ENCODE results near the gene ZNF282. TPM values are rescaled to one million over a fixed set of nuclear protein-coding genes. Genes with fewer than 3 reads are reported as not detected.
"Not testable (repeated sequence)": the region's sequence is repeated elsewhere in the genome, so short reads cannot be mapped to it uniquely, and the experiment has no call there.

ZNF282 gene
- total RNA-seq, 1 donor from 2014 or later, result 18.5 TPM

DNA sequence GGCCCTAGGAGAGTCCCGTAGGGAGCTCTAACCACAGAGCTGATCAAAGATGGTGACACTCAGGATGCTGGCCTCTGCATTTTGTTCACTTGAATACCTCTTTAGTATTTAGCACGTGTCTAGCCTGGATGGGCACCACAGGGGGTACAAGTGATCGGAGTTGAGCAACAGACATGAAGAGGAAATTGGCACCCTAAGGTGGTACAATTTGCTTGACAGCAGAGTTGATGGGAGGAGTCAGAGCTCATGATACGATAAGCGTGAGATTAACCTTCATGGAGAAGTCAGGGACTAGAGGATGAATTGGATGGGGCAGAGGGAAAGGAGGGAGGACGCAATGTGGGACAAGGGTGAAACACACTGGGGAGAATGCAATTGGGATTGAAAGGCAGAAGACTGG lies 34.2 kb downstream of the ZNF282 start:
- DNase-seq (ENCODE audit: low read depth), result no peak
- H3K4me3 ChIP-seq (ENCODE audit: low read depth, low read length), result no peak overlapping the region
- TF ChIP-seq, protein P1, sequence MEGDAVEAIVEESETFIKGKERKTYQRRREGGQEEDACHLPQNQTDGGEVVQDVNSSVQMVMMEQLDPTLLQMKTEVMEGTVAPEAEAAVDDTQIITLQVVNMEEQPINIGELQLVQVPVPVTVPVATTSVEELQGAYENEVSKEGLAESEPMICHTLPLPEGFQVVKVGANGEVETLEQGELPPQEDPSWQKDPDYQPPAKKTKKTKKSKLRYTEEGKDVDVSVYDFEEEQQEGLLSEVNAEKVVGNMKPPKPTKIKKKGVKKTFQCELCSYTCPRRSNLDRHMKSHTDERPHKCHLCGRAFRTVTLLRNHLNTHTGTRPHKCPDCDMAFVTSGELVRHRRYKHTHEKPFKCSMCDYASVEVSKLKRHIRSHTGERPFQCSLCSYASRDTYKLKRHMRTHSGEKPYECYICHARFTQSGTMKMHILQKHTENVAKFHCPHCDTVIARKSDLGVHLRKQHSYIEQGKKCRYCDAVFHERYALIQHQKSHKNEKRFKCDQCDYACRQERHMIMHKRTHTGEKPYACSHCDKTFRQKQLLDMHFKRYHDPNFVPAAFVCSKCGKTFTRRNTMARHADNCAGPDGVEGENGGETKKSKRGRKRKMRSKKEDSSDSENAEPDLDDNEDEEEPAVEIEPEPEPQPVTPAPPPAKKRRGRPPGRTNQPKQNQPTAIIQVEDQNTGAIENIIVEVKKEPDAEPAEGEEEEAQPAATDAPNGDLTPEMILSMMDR (conservative IDR thresholded peaks at IDR 0.05; ENCODE audit: low read depth, low read length), result no peak

DNA sequence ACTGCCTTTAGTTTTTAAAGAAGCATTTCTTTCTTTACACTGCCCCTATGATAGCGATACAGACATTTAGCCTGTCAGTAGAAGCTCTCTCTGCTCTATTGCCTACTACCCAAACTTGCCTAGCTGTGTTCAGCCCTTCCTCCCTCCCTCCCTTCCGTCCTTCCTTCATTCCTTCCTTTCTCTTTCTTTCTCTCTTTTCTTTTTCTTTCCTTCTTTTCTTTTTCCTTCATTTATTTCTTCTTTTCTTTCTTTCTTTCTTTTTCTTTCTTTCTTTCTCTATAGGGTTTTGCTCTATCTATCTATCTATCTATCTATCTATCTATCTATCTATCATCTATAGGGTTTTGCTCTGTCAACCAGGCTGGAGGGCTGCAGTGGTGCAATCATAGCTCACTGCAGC lies 37.0 kb downstream of the ZNF282 start:
- TF ChIP-seq, protein P1 (conservative IDR thresholded peaks at IDR 0.05; ENCODE audit: low read depth, low read length), result no peak
- no peak for DNase-seq (ENCODE audit: low read depth)
- H3K4me3 ChIP-seq (ENCODE audit: low read depth, low read length), result no peak overlapping the region

DNA sequence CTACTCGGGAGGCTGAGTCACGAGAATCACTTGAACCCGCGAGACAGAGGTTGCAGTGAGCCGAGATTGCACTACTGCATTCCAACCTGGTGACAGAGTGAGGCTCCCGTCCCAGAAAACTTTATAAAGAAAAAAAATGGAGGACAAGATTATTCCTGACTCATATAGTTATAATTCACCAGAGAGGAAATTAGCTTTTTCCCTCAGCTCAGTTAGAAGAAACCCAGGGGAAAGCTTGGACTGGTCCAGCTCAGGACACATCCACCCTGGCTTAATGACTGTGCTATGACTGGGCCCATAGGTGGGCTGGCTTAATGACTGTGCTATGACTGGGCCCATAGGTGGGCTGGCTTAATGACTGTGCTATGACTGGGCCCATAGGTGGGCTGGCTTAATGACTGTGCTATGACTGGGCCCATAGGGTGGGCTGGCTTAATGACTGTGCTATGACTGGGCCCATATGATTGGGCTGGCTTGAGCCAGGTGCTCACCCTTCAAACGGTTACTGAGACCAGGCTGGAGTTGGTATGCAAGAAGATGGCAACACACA lies 38.4 kb downstream of the ZNF282 start:
- DNase-seq (ENCODE audit: low read depth), result peak; percentile 51
- H3K4me3 ChIP-seq (ENCODE audit: low read depth, low read length), result not testable (repeated sequence)

DNA sequence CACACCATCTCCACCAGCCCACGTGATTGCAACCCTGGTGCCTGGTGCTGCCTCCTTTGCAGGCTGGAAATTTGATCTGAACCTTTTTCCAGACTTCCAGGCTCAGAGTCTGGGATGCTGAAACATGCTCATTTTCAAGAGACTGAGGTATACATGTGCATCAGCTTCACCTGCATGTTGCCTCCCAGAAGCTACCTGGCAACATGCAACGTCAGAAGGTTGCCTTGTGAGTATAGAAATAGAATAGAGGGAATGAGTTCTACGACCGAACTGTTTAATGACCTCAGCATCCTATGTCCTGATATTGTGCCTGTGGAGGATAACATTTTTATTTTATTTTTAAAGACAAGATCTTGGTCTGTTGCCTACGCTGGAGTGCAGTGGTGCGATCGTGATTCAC lies 42.2 kb downstream of the ZNF282 start:
- H3K4me3 ChIP-seq (ENCODE audit: low read depth, low read length), result no peak overlapping the region
- no peak for DNase-seq (ENCODE audit: low read depth)
- TF ChIP-seq, protein P1 (conservative IDR thresholded peaks at IDR 0.05; ENCODE audit: low read depth, low read length), result no peak

DNA sequence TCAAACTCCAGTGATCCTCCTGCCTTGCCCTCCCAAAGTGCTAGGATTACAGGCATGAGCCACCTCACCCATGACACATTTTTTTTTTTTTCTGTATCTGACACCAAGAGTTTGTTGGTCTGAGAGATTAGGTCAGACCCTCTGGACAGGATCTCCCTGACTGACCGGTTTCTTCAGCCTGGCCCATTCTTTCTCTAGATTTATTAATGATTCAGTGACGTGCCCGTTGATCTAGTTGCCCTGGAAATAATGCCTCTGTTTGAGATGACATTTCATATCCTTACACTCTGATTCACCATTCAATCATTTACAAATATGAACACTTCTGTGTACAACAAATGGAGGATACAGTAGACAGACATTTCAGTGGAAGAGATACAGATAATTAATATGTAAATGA lies 42.7 kb downstream of the ZNF282 start:
- DNase-seq (ENCODE audit: low read depth), result no peak
- TF ChIP-seq, protein P1 (conservative IDR thresholded peaks at IDR 0.05; ENCODE audit: low read depth, low read length), result no peak
- no peak overlapping the region for H3K4me3 ChIP-seq (ENCODE audit: low read depth, low read length)

DNA sequence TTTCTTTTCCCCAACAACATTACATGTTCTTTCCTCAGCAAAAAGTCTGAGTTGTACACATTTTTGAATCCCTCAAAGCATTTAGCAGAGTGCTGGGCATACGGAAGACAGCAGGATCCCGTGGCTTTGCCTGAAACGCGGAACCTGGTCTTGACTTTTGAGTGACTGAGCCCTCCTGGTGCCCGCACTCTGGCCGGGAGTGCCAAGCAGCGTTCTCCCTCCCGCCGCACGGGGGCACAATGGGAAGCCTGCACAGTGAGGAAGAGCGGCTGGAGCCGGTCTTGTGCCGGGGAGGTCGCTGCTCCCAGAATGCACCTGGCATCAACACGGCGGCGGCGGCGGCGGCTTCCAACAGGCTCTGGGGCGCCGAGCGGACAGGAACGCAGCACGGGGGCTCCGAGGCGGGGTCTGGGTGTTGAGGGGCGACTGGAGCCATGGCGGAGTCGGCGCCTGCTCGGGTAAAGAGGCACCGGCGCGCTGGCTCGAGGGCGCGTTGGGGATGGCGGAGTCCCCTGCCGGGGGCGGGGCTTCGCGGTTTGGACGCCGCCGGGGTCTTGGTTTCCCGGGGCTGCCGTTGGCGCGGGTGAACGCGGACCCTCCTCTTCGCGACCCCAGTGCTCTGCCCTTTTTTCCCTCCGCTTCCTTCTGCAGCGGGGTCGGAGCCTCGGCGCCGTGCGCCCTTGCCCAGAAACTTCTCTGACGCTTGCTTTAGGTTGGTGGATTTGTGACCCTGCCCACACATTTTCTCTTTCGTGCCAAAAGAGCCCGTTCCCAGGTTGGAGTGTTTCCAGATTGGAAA lies 44.2 kb downstream of the ZNF282 start, which contains the start of gene ZNF212:
Gene ZNF212 (plus strand): TSS at position 307 of the 799 bp plus-strand sequence. CDS start 128 bp downstream, at position 435.
- TF ChIP-seq, protein P1 (conservative IDR thresholded peaks at IDR 0.05; ENCODE audit: low read depth, low read length), result peak; percentile 81
- DNase-seq (ENCODE audit: low read depth), result no peak
- peak within 1 kb of the TSS; percentile 99 for H3K4me3 ChIP-seq (ENCODE audit: low read depth, low read length)

DNA sequence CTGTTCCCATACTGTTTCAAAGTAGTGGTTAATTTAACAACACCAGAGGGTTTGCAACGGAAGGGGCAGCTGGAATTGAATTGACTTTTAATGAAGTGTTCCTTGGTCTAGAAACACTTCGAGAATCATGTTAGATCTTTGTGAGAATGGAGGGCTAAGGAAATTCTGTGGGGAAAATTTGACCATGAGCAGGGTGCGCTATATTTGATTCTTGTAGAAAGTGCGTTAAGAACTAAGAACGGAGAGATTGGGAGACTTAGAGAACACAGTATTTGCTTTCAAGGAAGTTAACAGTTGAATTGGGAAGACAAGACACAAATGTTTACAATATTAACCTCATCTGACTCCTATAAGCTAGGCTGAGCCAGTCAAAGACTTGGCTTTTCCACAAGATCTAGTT lies 45.3 kb downstream of the ZNF282 start:
- H3K4me3 ChIP-seq (ENCODE audit: low read depth, low read length), result peak overlapping the region; percentile 99
- DNase-seq (ENCODE audit: low read depth), result no peak
- TF ChIP-seq, protein P1 (conservative IDR thresholded peaks at IDR 0.05; ENCODE audit: low read depth, low read length), result no peak

All from epithelial cell of proximal tubule (primary cell).